Esophagus squamous epithelium (tissue), 4 donors: ENCODE results near the gene ATP5MC2.

Source experiments
- POLR2A ChIP-seq, 4 donors: fragments of 450-650 bp; IDR thresholded peaks; one replicate each; pipeline ENCODE4 v1.6.1; 2017; ENCODE audit warnings: antibody characterized with exemption in 4 of 4, mild to moderate bottlenecking in 4 of 4, moderate library complexity in 3 of 4
- TF ChIP-seq, protein P1 (sequence below), 6 experiments: fragments of 450-650 bp in 4 of 6; fragments of 200-600 bp in 2 of 6; sonication (generic) in 2 of 6; IDR thresholded peaks; one replicate each; pipeline ENCODE4 v1.5.1; 2016 to 2019; ENCODE audit warnings: antibody characterized with exemption in 6 of 6, mild to moderate bottlenecking in 4 of 6, moderate library complexity in 4 of 6

GRCh38 chr12:53696285-53696654 lies 20.4 kb upstream of the ATP5MC2 start:
- TF ChIP-seq, protein P1, sequence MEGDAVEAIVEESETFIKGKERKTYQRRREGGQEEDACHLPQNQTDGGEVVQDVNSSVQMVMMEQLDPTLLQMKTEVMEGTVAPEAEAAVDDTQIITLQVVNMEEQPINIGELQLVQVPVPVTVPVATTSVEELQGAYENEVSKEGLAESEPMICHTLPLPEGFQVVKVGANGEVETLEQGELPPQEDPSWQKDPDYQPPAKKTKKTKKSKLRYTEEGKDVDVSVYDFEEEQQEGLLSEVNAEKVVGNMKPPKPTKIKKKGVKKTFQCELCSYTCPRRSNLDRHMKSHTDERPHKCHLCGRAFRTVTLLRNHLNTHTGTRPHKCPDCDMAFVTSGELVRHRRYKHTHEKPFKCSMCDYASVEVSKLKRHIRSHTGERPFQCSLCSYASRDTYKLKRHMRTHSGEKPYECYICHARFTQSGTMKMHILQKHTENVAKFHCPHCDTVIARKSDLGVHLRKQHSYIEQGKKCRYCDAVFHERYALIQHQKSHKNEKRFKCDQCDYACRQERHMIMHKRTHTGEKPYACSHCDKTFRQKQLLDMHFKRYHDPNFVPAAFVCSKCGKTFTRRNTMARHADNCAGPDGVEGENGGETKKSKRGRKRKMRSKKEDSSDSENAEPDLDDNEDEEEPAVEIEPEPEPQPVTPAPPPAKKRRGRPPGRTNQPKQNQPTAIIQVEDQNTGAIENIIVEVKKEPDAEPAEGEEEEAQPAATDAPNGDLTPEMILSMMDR (IDR thresholded peaks at IDR 0.05) = no peak
- TF ChIP-seq POLR2A (IDR thresholded peaks at IDR 0.05) = no peak
